Large intestine (tissue), 3 donors: ENCODE data around the gene ARSB. TPM values are rescaled to one million over a fixed set of nuclear protein-coding genes. Genes with fewer than 3 reads are reported as not detected.

Experiments used
- DNase-seq, 2 donors: peaks; one replicate each; pipeline versions ENCODE4 v3.0.0 to v3.0.0-alpha.2; 2013
- H3K27ac ChIP-seq: one replicate; pipeline ENCODE4 v1.5.1; 2013; ENCODE audit warnings: low read length
- H3K27me3 ChIP-seq: 2 replicates; pipeline ENCODE4 v1.6.1; 2013; ENCODE audit warnings: low read length; ENCODE audit not compliant: control insufficient read depth, insufficient read depth
- H3K36me3 ChIP-seq: 2 replicates; pipeline ENCODE4 v1.6.1; 2013; ENCODE audit warnings: low read length; ENCODE audit not compliant: control insufficient read depth, insufficient read depth
- H3K4me1 ChIP-seq: one replicate; pipeline ENCODE4 v1.6.1; 2013; ENCODE audit warnings: low read length; ENCODE audit not compliant: control insufficient read depth, insufficient read depth
- H3K4me3 ChIP-seq: one replicate; pipeline ENCODE4 v1.5.1; 2013; ENCODE audit warnings: low read length
- H3K9me3 ChIP-seq: one replicate; pipeline ENCODE4 v1.6.1; 2013; ENCODE audit warnings: mild to moderate bottlenecking, low read depth, low read length, moderate library complexity; ENCODE audit not compliant: control insufficient read depth
- WGBS: methylation state at CpG from one replicate; pipeline ENCODE4 v1.1.5; 2013; ENCODE audit warnings: low lambda C conversion rate; ENCODE audit not compliant: insufficient coverage; 5-methylcytosine and 5-hydroxymethylcytosine counted together
- polyA plus RNA-seq: library from polyadenylated mRNA; unstranded; fragments of 120-200 nt; gene quantifications from one replicate; pipeline ENCODE4 v1.2.1, GENCODE V29; 2013

Gene ARSB
- polyA plus RNA-seq, 1 donor: 17.9 TPM

DNA sequence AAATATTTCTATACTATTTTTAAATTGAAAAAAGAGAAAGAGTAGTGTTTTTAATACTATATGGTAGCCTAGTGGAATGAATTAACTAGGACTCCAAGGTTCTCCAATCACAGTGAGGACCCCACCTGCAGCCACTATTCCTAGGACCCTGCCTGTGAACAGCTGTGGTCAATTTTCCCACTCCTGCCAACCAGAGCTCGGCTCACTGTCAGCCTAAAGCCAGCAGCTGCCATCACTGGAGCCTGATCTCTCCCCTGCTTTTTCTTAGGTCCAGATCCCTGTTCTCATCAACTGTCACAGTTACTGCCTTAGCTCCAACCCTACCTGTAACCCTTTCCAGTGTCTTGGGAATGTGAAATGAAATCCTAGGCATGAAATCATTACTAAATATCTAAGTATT, 25.3 kb downstream of the ARSB start:
- no peak for DNase-seq
- peaks cover 5% of the 10 kb centered on the region for H3K4me1 ChIP-seq
- WGBS: no CpG with 5 or more reads among the region's 1 CpG

GRCh38 chr5:78958672-78959445, 26.3 kb downstream of the ARSB start:
- Histone ChIP-seq H3K27ac (no peak overlapping the region), H3K4me1 (peaks cover 5% of the 10 kb centered on the region), H3K36me3 (peaks cover 11% of the 10 kb centered on the region), H3K9me3 (no peaks in the 10 kb centered on the region), H3K27me3 (no peaks in the 10 kb centered on the region), H3K4me3 (no peak overlapping the region)
- DNase-seq: peak in 1 of 2 donors; percentile 28
- no CpG with 5 or more reads among the region's 3 CpGs for WGBS

More for the DNA sequence above, 25.3 kb downstream of the ARSB start:
- Histone ChIP-seq H3K4me3 (no peak overlapping the region), H3K9me3 (no peaks in the 10 kb centered on the region), H3K36me3 (peaks cover 11% of the 10 kb centered on the region), H3K27me3 (no peaks in the 10 kb centered on the region), H3K27ac (no peak overlapping the region)

- WGBS: no CpG with 5 or more reads among the region's 1 CpG
- Histone ChIP-seq H3K27me3 (no peaks in the 10 kb centered on the region), H3K9me3 (no peaks in the 10 kb centered on the region), H3K36me3 (peaks cover 5% of the 10 kb centered on the region), H3K4me1 (peaks cover 5% of the 10 kb centered on the region), H3K4me3 (no peak overlapping the region), H3K27ac (no peak overlapping the region)
- DNase-seq: no peak
Observed at GRCh38 chr5:78956901-78957300, 28.2 kb downstream of the ARSB start.

DNA sequence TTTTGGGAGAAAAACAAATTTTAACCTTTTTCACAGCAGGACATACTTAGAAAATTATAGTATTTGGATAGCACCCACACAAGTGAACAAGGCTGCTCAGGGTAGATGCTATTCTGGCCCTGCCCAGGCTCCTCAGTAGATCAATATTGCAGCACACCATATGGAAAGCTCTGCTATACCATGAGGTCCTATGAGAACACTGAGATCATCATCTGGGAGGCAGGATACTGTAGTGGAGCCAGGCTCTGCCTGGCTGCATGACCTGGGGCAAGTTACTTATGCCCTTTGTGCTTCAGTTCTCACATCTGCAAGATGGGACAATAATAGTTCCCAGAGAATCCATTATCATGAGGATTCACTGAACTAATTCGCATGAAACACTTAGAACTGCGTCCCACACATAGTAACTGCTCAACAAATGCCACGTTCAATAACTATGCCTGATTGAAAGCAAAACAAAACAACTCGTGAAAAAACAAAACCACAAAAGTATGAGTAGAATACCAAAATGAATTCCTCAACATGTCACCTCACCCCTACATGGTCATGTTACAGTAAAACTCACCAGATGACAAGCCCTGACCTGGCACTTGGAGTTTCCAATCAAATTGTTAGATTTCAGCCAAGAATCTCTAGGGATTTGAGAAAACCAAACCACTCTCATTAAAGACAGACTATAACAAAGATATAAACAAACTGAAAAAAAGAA, 31.9 kb downstream of the ARSB start:
- no CpG with 5 or more reads among the region's 4 CpGs for WGBS
- no peaks in the 10 kb centered on the region for H3K27me3 ChIP-seq
- no peak overlapping the region for H3K27ac ChIP-seq
- no peak for DNase-seq
- H3K4me3 ChIP-seq: no peak overlapping the region
- H3K36me3 ChIP-seq: peaks cover 5% of the 10 kb centered on the region
- peaks cover 2% of the 10 kb centered on the region for H3K4me1 ChIP-seq
- H3K9me3 ChIP-seq: no peaks in the 10 kb centered on the region

- no peak for DNase-seq
- no peaks in the 10 kb centered on the region for H3K9me3 ChIP-seq
- H3K36me3 ChIP-seq: no peaks in the 10 kb centered on the region
- H3K27me3 ChIP-seq: no peaks in the 10 kb centered on the region
- WGBS: no CpG with 5 or more reads among the region's 9 CpGs
- no peak overlapping the region for H3K4me3 ChIP-seq
- peaks cover 6% of the 10 kb centered on the region for H3K4me1 ChIP-seq
- H3K27ac ChIP-seq: no peak overlapping the region
Observed at GRCh38 chr5:78930721-78931120, 54.4 kb downstream of the ARSB start.

DNA sequence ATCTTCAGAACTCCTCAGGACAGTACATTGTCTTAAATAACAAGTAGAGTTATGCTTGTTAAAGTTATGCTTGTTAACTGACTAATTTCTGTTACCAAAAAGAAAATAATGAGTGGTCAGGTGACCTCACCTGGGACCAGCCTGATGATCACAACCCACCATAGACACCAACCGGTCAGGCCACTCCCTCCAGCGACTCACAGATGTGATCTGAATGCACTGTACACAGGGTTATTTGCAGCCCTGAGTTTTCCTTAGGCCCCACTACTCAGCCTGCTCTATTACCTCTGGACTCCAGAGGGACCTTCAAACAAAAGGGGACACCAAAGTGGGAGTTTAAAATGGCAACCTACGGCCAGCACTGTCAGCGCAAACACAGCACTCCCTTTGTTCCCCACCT, 55.3 kb downstream of the ARSB start:
- Histone ChIP-seq H3K4me3 (no peak overlapping the region), H3K27ac (no peak overlapping the region)
- no CpG with 5 or more reads among the region's 4 CpGs for WGBS

DNA sequence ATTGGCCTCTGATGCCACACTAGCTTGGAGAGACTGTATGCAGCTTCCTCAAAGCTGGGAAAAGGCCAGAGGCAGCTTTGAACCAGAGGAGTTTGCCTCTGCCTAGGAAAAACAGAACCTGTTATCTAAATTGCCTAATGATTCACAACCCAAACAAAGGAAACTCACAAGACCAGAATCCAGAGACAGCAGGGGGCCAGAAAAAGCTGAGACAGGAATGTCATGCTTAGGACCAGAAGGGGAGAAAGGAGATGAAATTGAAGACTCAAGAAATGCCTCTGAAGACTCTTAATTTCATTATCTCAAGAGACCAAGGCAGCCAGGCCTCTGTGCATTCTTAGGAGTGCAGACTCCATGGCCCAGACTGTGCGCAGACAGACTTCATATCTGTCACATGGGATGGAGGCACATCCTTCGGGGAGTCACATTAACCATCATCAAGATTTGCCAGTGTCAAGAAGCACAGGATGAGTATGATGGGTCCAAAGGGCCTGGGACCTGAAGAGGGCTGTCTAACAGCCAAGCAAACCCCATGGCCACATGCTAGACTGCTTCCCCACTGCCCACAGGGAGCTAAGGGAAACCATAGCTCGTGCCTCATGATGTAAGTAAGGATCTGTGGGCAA, 57.3 kb downstream of the ARSB start:
- no CpG with 5 or more reads among the region's 3 CpGs for WGBS
- no peak overlapping the region for H3K4me3 ChIP-seq
- peak in 1 of 2 donors; percentile 74 for DNase-seq
- H3K9me3 ChIP-seq: no peaks in the 10 kb centered on the region
- peaks cover 2% of the 10 kb centered on the region for H3K36me3 ChIP-seq
- H3K27ac ChIP-seq: peak overlapping the region; percentile 8
- H3K4me1 ChIP-seq: peaks cover 15% of the 10 kb centered on the region
- no peaks in the 10 kb centered on the region for H3K27me3 ChIP-seq

More for the DNA sequence above, 55.3 kb downstream of the ARSB start:
- H3K9me3 ChIP-seq: no peaks in the 10 kb centered on the region
- no peaks in the 10 kb centered on the region for H3K36me3 ChIP-seq
- H3K27me3 ChIP-seq: no peaks in the 10 kb centered on the region
- H3K4me1 ChIP-seq: peaks cover 8% of the 10 kb centered on the region
- no peak for DNase-seq

DNA sequence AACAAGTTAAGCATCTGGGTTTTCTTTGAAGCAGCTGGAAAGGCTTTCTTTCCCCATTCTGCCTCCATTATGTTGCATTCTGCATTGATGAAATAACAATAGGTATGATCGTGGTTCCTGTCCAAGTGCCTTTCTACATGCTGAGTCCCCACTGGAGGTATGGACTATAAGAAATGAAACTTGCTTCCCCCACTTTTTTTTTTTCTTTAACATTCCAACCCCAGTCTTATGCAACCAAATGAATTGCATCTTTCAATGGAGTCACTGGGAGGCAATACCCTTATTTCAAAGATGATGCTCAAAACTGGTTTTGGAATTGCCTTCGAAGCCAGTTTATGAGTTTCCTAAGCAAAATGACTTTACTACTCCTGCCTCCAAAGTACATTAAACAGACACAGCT, 58.9 kb downstream of the ARSB start:
- WGBS: 80% methylated on average over 2 of the region's 2 CpGs
- H3K4me1 ChIP-seq: peaks cover 15% of the 10 kb centered on the region
- H3K27me3 ChIP-seq: no peaks in the 10 kb centered on the region
- DNase-seq: no peak
- no peak overlapping the region for H3K4me3 ChIP-seq
- H3K27ac ChIP-seq: no peak overlapping the region
- H3K9me3 ChIP-seq: no peaks in the 10 kb centered on the region
- H3K36me3 ChIP-seq: peaks cover 2% of the 10 kb centered on the region

- Histone ChIP-seq H3K4me3 (no peak overlapping the region), H3K36me3 (peaks cover 2% of the 10 kb centered on the region), H3K27ac (peak overlapping the region; percentile 12), H3K9me3 (no peaks in the 10 kb centered on the region), H3K4me1 (peaks cover 15% of the 10 kb centered on the region), H3K27me3 (no peaks in the 10 kb centered on the region)
- WGBS: 90% methylated on average over 3 of the region's 6 CpGs
- peak in 1 of 2 donors; percentile 58 for DNase-seq
Observed at GRCh38 chr5:78925129-78925876, 59.8 kb downstream of the ARSB start.

GRCh38 chr5:78923622-78923970, 61.5 kb downstream of the ARSB start:
- H3K27me3 ChIP-seq: no peaks in the 10 kb centered on the region
- no peak overlapping the region for H3K27ac ChIP-seq
- no peak for DNase-seq
- H3K4me3 ChIP-seq: no peak overlapping the region
- H3K9me3 ChIP-seq: no peaks in the 10 kb centered on the region
- H3K36me3 ChIP-seq: peaks cover 2% of the 10 kb centered on the region
- WGBS: no CpG with 5 or more reads among the region's 1 CpG
- H3K4me1 ChIP-seq: peaks cover 15% of the 10 kb centered on the region
